Kidney capillary endothelial cell (primary cell): Measurements from ENCODE around the gene RALGAPB.
"Not testable (repeated sequence)": the region's sequence is repeated elsewhere in the genome, so short reads cannot be mapped to it uniquely, and the experiment has no call there.

Source experiments
- DNase-seq: peaks from one replicate; pipeline ENCODE4 v3.0.0-alpha.2; 2018; ENCODE audit warnings: low spot score

The RALGAPB gene

GRCh38 chr20:38497246-38497935 is 24.7 kb downstream of the RALGAPB start:
- DNase-seq, result no peak

- DNase-seq, result peak; percentile 7
These were observed 26.3 kb downstream of the RALGAPB start for GRCh38 chr20:38498909-38499308.

GRCh38 chr20:38499366-38499765 is 26.7 kb downstream of the RALGAPB start:
- DNase-seq, result no peak

GRCh38 chr20:38501858-38502436 is 29.3 kb downstream of the RALGAPB start:
- no peak for DNase-seq

- no peak for DNase-seq
These were observed 31.9 kb downstream of the RALGAPB start for GRCh38 chr20:38504368-38505090.

- DNase-seq, result no peak
These were observed 32.4 kb downstream of the RALGAPB start for GRCh38 chr20:38505091-38505455.

- DNase-seq, result not testable (repeated sequence)
These were observed 39.1 kb downstream of the RALGAPB start for GRCh38 chr20:38511726-38512125.

- DNase-seq, result no peak
These were observed 41.5 kb downstream of the RALGAPB start for GRCh38 chr20:38514185-38514584.

GRCh38 chr20:38514947-38515346 is 42.3 kb downstream of the RALGAPB start:
- DNase-seq, result no peak

DNA sequence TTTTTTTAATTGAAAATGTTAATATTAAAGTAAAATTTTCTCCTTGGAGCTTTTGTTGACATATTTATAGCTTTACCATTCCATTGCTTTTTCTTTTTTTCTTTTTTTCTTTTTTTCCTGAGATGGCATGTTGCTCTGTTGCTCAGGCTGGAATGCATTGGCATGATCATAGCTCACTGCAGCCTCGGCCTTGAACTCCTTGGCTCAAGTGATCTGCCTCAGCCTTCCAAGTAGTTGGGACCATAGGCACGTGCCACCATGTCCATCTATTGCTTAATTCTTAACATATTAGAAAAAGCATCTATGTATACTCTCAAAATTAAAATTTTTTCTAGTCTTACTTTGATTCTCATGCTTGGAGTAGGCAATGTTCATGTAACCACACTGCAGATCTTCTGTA is 43.0 kb downstream of the RALGAPB start:
- no peak for DNase-seq

DNA sequence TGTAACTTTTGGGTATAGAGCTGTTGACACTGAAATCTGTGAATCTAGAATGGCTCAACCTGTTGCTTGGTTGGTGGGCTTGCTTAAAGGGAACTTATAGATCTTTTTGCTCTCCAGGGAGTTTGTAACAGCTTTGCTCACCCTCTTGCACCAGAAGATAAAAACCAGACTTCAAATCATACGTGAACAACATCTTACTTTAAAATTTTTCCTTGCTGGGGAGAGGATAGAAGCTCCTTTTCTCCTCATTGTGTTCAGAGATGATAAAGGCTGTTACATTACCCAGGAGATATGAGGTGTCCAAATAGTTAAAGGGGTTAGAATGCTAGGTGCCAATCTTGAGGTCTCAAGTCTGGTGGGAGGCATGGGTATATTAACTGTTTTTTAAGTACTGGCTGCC is 46.8 kb downstream of the RALGAPB start:
- DNase-seq, result no peak

DNA sequence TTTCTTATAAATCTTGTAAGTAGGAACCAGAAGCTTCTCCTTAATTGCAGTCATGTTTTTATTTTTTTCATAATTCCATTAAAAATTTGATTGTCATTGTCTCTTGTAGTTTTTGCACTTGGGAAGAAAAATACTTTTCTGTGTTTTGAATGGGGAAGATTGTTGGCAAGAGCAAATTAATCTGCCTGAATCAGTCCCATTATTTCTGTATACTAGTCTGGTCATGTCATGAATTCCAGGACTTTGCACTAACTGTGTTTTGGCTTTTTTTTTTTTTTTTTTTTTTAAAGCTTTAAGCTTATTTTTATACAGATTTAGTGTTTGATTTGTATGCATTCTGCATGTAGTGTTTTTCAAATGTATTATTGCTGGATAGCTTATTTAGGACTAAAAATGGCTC is 47.6 kb downstream of the RALGAPB start:
- DNase-seq, result no peak

DNA sequence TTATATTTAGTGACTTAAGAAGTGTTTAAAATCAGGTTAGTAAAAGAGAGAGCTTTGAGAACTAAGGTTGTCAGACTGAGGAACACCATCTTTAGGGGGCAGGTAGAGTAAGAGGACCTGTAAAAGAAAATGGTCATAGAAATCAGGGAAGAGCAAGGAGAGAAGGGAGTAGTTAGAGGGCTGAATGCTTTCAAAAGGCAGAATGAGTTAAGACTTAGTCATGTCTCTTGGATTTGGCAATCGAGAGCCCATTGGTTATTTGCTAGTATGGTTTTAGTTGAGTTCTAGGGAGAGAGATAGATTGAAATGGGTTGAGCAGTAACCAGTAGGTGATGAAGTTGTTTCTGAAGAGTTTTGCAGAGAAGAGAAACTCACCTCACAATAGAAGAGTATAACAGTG is 51.1 kb downstream of the RALGAPB start:
- no peak for DNase-seq

DNA sequence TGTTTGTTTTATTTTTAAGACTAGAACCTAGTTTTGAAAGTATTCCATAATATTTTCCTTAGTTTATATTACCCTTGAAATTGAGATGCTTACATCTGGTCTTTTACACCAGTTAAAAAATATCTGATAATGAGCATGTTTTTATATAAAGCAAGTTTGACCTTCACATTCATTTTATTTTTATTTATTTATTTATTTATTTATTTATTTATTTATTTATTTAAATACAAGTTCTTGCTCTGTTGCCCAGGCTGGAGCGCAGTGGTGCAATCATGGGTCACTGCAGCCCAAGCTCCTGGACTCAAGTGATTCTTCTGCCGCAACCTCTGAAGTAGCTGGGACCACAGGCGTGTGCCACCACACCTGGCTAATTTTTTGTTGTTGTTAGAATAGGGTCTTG is 55.5 kb downstream of the RALGAPB start:
- DNase-seq, result no peak

DNA sequence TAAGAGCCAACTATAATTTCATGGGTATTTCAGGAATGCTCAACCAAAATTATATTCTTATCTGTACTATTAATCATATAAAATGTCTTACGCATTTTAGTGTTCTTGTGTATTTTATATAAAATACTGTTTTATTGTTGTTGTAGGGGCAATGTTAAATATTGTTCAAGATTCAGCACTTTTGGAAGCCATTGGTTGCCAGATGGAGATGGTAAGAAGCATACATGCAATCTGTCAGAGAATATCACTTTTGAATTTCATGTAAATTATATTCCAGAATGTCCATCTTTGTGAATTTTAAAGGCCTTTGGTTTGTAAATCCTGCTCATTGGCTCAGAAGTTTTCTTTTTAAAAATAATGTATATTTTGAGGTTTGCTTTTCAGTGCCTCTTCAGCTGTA is 58.4 kb downstream of the RALGAPB start:
- DNase-seq, result no peak

DNA sequence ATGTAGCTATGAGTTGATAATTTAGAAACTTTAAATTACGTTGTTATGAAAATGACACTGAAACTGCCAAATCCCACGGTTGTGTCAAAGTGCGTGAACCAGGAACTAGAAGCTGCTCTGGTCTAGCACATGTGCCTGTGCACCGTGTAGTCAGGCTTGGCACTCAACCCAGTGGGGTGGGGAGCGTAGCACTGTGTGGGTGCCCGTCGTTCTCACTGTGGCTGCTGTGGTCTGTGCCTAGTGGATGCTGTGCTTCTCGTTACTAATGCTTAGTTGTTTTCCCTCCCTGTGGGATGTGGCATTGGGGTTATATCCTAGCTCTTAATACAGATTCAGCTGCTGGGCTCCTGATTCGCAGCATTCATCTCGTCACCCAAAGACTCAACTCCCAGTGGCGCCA is 62.1 kb downstream of the RALGAPB start:
- no peak for DNase-seq

DNA sequence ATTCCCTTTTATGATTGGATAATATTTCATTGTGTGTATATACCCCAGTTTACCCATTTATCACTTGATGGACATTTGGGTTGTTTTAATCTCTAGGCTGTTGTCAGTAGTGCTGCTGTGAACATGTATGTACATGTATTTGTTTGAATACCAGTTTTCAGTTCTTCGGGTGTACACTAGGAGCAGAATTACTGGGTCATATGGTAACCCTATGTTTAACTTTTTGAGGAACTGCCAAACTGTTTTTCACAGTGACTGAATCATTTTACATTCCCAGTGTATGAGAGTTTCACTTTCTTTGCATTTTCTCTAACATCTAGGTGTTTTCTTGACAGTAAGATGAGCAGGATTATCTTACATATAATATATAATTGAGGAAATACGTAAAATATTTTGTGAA is 63.7 kb downstream of the RALGAPB start:
- DNase-seq, result no peak

DNA sequence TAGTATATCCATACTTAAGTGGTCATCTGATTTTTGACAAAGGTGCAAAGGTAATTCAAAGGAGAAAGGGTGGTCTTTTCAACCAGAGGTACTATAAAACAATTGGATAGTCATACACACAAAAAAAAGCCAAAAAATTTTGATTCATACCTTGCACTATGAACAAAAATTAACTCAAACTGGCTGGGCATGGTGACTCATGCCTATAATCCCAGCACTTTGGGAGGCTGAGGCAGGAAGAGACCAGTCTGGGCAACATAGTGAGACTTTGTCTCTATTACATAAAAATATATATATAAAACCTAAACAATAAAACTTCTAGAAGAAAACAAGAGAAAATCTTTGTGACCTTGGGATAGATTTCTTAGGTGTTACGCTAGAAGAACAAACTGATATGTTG is 64.5 kb downstream of the RALGAPB start:
- no peak for DNase-seq

DNA sequence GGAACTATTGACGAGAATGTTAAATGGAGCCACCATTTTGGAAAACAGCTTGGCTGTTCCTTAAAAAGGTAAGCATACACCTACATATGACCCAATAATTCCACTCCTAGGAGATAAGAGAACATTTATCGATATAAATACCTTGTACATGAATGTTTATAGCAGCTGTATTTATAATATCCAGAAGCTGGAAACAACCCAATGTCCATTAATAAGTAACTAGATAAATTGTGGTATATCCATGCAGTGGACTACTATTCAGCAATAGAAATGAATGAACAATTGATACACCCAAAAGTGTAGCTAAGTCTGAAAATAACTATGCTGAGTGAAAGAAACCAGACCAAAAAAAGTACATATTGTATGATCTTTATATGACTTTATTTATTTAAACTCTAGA is 66.1 kb downstream of the RALGAPB start:
- no peak for DNase-seq

- no peak for DNase-seq
These were observed 70.6 kb downstream of the RALGAPB start for GRCh38 chr20:38543014-38543906.

DNA sequence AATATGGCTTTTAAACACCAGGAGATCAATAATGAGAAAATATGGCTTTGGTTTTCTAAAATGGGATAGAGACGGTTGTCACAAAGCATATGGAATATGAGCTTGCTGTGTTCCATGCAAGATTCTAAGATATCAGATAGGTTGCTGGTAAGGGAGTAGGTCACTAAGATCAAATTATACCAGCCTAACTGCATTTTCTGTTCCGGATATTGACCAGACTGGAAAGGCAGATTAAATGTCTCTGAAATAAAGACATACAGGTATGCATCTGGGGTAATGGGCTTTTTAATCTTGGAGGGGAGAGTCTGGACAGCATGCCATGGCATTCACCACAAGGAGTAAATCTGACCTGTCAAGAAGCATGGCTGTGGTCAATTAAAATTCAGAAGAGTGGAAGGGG is 73.1 kb downstream of the RALGAPB start:
- DNase-seq, result no peak

DNA sequence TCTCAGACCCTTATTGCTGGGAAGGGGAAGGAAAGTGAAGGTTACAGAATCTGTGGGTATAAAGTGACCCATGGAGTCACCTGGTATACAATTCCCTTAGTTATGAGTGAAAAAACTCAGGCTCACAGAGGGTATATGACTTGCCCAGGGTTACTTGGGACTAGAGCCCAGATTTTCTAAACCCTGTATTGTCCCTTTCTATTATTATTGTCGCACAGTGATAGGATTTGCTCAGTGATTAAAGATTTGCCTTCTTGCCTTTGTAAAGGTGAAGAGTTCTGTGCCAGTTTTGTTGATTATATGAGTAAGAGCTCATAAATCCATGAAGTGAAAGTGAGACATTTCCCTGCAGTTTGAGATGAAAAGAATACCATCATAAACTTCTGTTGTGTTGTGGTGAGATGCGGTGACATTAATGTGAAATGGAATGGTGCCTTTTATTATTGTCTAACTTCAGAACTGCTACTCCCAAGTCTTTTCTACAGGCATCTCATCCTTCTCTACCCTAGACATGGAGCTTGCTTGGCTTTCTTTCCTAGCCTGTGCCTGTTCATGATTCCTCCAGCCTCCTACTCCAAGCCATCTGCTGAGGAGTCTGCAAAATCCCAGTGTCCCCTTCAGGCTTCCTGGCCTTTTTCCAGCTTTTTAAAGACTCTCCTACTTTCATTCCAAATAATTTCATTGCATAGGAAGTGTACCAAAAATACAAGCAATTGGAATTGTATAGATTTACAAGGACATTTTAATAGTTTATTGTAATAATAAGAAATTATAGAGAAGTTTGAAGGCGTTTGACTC is 74.8 kb downstream of the RALGAPB start:
- no peak for DNase-seq
